Endothelial cell of umbilical vein (primary cell): ENCODE data around the gene CDC20B. TPM values are rescaled to one million over a fixed set of nuclear protein-coding genes. Genes with fewer than 3 reads are reported as not detected.

Experiments used
- BruUV-seq: library from RNA; stranded (reverse); fragments of 400-500 nt; replicated peaks from 2 replicates; lab custom pipeline; 2021; lab: Mats Ljungman, UMichigan
- CTCF ChIA-PET: fragments of 300-600, 350-600 bp; sonication (Branson Sonifier 250); formaldehyde crosslinking; loops from one replicate; lab custom pipeline; 2021; ENCODE audit warnings: antibody characterized with exemption, inconsistent platforms; lab: Charles Lee
- POLR2A ChIA-PET: fragments of 300-600, 350-600 bp; sonication (Branson Sonifier 250); formaldehyde crosslinking; loops from one replicate; lab custom pipeline; 2021; ENCODE audit warnings: antibody characterized with exemption, inconsistent platforms; lab: Charles Lee
- DNase-seq: peaks from one replicate; pipeline ENCODE4 v3.0.0-alpha.2; 2011; ENCODE audit warnings: low read depth, low spot score
- FAIRE-seq: peaks from 2 replicates; lab custom pipeline; 2011; peaks lifted over from hg19 to GRCh38; lab: Jason Lieb, UNC
- H2AFZ ChIP-seq: 2 replicates; pipeline ENCODE4 v1.6.0; 2012; ENCODE audit warnings: low read depth, low read length, control low read depth, inconsistent platforms
- H3K27ac ChIP-seq: 2 replicates; pipeline ENCODE4 v1.5.1; 2011; ENCODE audit warnings: low read depth, mild to moderate bottlenecking, control low read depth, low read length, moderate library complexity; ENCODE audit not compliant: insufficient read depth
- H3K27me3 ChIP-seq, 2 experiments: 2 replicates each; pipeline versions ENCODE4 v1.6.0 to v1.6.1; 2011; ENCODE audit warnings: low read length in 2 of 2, mixed read lengths in 1 of 2; ENCODE audit not compliant: control insufficient read depth in 2 of 2, insufficient read depth in 2 of 2
- H3K36me3 ChIP-seq, 2 experiments: 2 replicates in 1 of 2; 3 replicates in 1 of 2; pipeline ENCODE4 v1.5.1; 2011; ENCODE audit warnings: low read length in 2 of 2, mild to moderate bottlenecking in 1 of 2, moderate library complexity in 1 of 2; ENCODE audit not compliant: control insufficient read depth in 2 of 2, insufficient read depth in 2 of 2; ENCODE audit errors: extremely low read depth in 1 of 2
- H3K4me1 ChIP-seq: 3 replicates; pipeline ENCODE4 v1.5.1; 2011; ENCODE audit warnings: mild to moderate bottlenecking, low read length; ENCODE audit not compliant: control insufficient read depth, insufficient read depth; ENCODE audit errors: extremely low read depth
- H3K4me2 ChIP-seq: 2 replicates; pipeline ENCODE4 v1.6.1; 2011; ENCODE audit warnings: low read length, control low read depth, mixed read lengths; ENCODE audit not compliant: insufficient read depth
- H3K4me3 ChIP-seq, 3 experiments: fragments of 200-600 bp in 1 of 3; sonication (generic), shearing (Covaris generic) in 1 of 3; replicated peaks in 1 of 3; 2 replicates each; pipeline ENCODE4 v1.5.1; 2011 to 2016; ENCODE audit warnings: control low read depth in 3 of 3, low read length in 3 of 3, mild to moderate bottlenecking in 2 of 3, inconsistent platforms in 1 of 3, low read depth in 1 of 3, moderate library complexity in 1 of 3; ENCODE audit not compliant: insufficient read depth in 1 of 3
- H3K79me2 ChIP-seq: 2 replicates; pipeline ENCODE4 v1.6.0; 2012; ENCODE audit warnings: low read length, inconsistent platforms; ENCODE audit not compliant: control insufficient read depth, insufficient read depth
- H3K9ac ChIP-seq: replicated peaks from 2 replicates; pipeline ENCODE3; 2011; ENCODE audit warnings: low read length, control low read depth; ENCODE audit not compliant: insufficient read depth; ENCODE audit errors: extremely low read depth
- H3K9me1 ChIP-seq: replicated peaks from 3 replicates; pipeline ENCODE4 v1.6.0; 2011; ENCODE audit warnings: mild to moderate bottlenecking, low read length; ENCODE audit not compliant: control insufficient read depth, insufficient read depth; ENCODE audit errors: extremely low read depth
- H3K9me3 ChIP-seq: replicated peaks from 2 replicates; pipeline ENCODE4 v1.5.1; 2012; ENCODE audit warnings: low read length, inconsistent platforms; ENCODE audit not compliant: control insufficient read depth, insufficient read depth
- H4K20me1 ChIP-seq: replicated peaks from 2 replicates; pipeline ENCODE3; 2011; ENCODE audit warnings: mild to moderate bottlenecking, low read length; ENCODE audit not compliant: control insufficient read depth, insufficient read depth; ENCODE audit errors: extremely low read depth
- CTCF ChIP-seq, 2 donors: IDR thresholded peaks; 1 replicate in 1 of 2; 2 replicates in 1 of 2; pipeline ENCODE4 v1.5.1; 2011; ENCODE audit warnings: low read length in 2 of 2, mild to moderate bottlenecking in 2 of 2, moderate library complexity in 2 of 2, control low read depth in 1 of 2, inconsistent platforms in 1 of 2, low read depth in 1 of 2; ENCODE audit not compliant: insufficient read depth in 1 of 2; ENCODE audit errors: extremely low read depth in 1 of 2
- EZH2 ChIP-seq: IDR thresholded peaks from 2 replicates; pipeline ENCODE4 v1.6.1; 2012; ENCODE audit warnings: borderline replicate concordance, low read depth, mild to moderate bottlenecking, moderate library complexity, low read length, inconsistent platforms; ENCODE audit not compliant: severe bottlenecking
- FOS ChIP-seq: IDR thresholded peaks from 2 replicates; pipeline ENCODE4 v1.6.1; 2011; ENCODE audit warnings: mild to moderate bottlenecking, low read length, moderate library complexity, borderline replicate concordance; ENCODE audit not compliant: insufficient read depth
- GATA2 ChIP-seq: IDR thresholded peaks from 2 replicates; pipeline ENCODE4 v1.7.0; 2011; ENCODE audit warnings: low read depth, mild to moderate bottlenecking, moderate library complexity, mixed read lengths, low read length; ENCODE audit not compliant: insufficient read length, insufficient read depth
- JUN ChIP-seq: IDR thresholded peaks from 2 replicates; pipeline ENCODE4 v1.6.1; 2011; ENCODE audit warnings: borderline replicate concordance, low read depth; ENCODE audit not compliant: insufficient read length, insufficient read depth
- MYC ChIP-seq: IDR thresholded peaks from one replicate; pipeline ENCODE4 v1.6.1; 2011; ENCODE audit warnings: mild to moderate bottlenecking, low read depth, low read length
- POLR2A ChIP-seq: IDR thresholded peaks from 2 replicates; pipeline ENCODE4 v1.6.1; 2012; ENCODE audit warnings: low read depth, mild to moderate bottlenecking, control low read depth, low read length
- POLR2AphosphoS5 ChIP-seq: IDR thresholded peaks from 2 replicates; pipeline ENCODE4 v1.6.1; 2012; ENCODE audit warnings: low read depth, mild to moderate bottlenecking, control low read depth, low read length, moderate library complexity; ENCODE audit not compliant: insufficient read depth
- dilution Hi-C: fragments of 300-500 bp; cut with MboI; formaldehyde crosslinking; loops from one replicate; pipeline ENCODE4 v1.15.0; 2019; ENCODE audit warnings: low sequenced_read_pairs; ENCODE audit not compliant: extremely low pct_ligation_motif_present
- intact Hi-C: fragments of 100-400 bp; cut with micrococcal nuclease; formaldehyde crosslinking; loops from one replicate; pipeline ENCODE4 v1.10.0; 2022
- polyA plus RNA-seq, 4 experiments: library from polyadenylated mRNA; depleted of rRNA in 3 of 4; stranded (reverse) in 3 of 4; unstranded in 1 of 4; fragments of >200 nt; gene quantifications; 2 replicates each; pipeline versions ENCODE4 v1.2.1 to v1.2.3, GENCODE V29; 2011 to 2012; ENCODE audit warnings: missing spikeins in 1 of 4
- total RNA-seq: library from RNA; stranded (reverse); gene quantifications from 2 replicates; pipeline ENCODE4 v1.2.3, GENCODE V29; 2021
- TF ChIP-seq, protein P1 (sequence below): IDR thresholded peaks from 2 replicates; pipeline ENCODE4 v1.6.1; 2011; ENCODE audit not compliant: insufficient read depth, insufficient read length

Gene CDC20B
- total and polyA plus RNA-seq, 2 donors (not counting 3 experiments of a cell fraction or from before 2014, with no cell fraction given), result 0.22 TPM

- Histone ChIP-seq H3K27ac (no peak within 1 kb of the TSS), H3K4me2 (no peak within 1 kb of the TSS), H3K79me2 (no peaks in the 10 kb centered on the region), H3K27me3 (peaks cover 0 to under 1% of the 10 kb centered on the region in 2 experiments), H3K9me3 (no peaks in the 10 kb centered on the region), H3K4me3 (no peak within 1 kb of the TSS), H2AFZ (no peak within 1 kb of the TSS), H3K9ac (no peak within 1 kb of the TSS), H3K4me1 (no peaks in the 10 kb centered on the region), H3K36me3 (no peaks in the 10 kb centered on the region), H4K20me1 (no peaks in the 10 kb centered on the region), H3K9me1 (no peaks in the 10 kb centered on the region)
- no peak for TF ChIP-seq POLR2AphosphoS5
- TF ChIP-seq POLR2A, result no peak
- TF ChIP-seq FOS, result no peak
- TF ChIP-seq EZH2, result no peak
- TF ChIP-seq GATA2, result no peak
- TF ChIP-seq JUN, result no peak
- TF ChIP-seq CTCF (IDR thresholded peaks at IDR 0.05; ENCODE audit: extremely low read depth in 1 of 2, insufficient read depth in 1 of 2, low read depth in 1 of 2, low read length in 2 of 2), result no peak
- TF ChIP-seq, protein P1, sequence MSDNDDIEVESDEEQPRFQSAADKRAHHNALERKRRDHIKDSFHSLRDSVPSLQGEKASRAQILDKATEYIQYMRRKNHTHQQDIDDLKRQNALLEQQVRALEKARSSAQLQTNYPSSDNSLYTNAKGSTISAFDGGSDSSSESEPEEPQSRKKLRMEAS, result no peak
- no peak for TF ChIP-seq MYC
- dilution Hi-C loops (no loop called here), intact Hi-C loops (no loop called here)
- BruUV-seq, result no TSS peak
- ChIA-PET POLR2A (no interaction called here), CTCF (interaction anchor here (1.2 kb wide), 1 partner anchor 44 kb away, joined by 3 read pairs; no protein-coding TSS in a partner anchor)
- FAIRE-seq, result no peak
- no peak for DNase-seq
These were observed 70.6 kb downstream of the CDC20B start, which contains the start of gene GZMA for GRCh38 chr5:55102348-55102747. GZMA (plus strand) TSS chr5:55102646; CDS start chr5:55102683, 37 bp downstream.
